Stimulated activated CD8-positive, alpha-beta memory T cell treated with anti-CD3 and anti-CD28 coated beads, Interleukin-4, amount 100 ng/mL, for 24 hours (primary cell): Measurements from ENCODE around the gene XRCC4.
"Not testable (repeated sequence)": the region's sequence is repeated elsewhere in the genome, so short reads cannot be mapped to it uniquely, and the experiment has no call there.

Experiments
- DNase-seq: peaks from one replicate; pipeline ENCODE4 v3.0.0-alpha.2; 2020; ENCODE audit warnings: low read depth

XRCC4 gene

GRCh38 chr5:83118471-83118870 is 41.1 kb downstream of the XRCC4 start:
- no peak for DNase-seq

GRCh38 chr5:83118976-83119375 is 41.6 kb downstream of the XRCC4 start:
- no peak for DNase-seq

- DNase-seq, result no peak
These were observed 47.2 kb downstream of the XRCC4 start for GRCh38 chr5:83124593-83124992.

GRCh38 chr5:83125560-83125959 is 48.2 kb downstream of the XRCC4 start:
- no peak for DNase-seq

- no peak for DNase-seq
These were observed 49.2 kb downstream of the XRCC4 start for GRCh38 chr5:83126501-83126900.

GRCh38 chr5:83133797-83134196 is 56.5 kb downstream of the XRCC4 start:
- no peak for DNase-seq

- DNase-seq, result no peak
These were observed 65.2 kb downstream of the XRCC4 start for GRCh38 chr5:83142526-83142925.

- DNase-seq, result no peak
These were observed 67.9 kb downstream of the XRCC4 start for GRCh38 chr5:83145241-83145640.

GRCh38 chr5:83145882-83146331 is 68.6 kb downstream of the XRCC4 start:
- DNase-seq, result no peak

- DNase-seq, result no peak
These were observed 69.1 kb downstream of the XRCC4 start for GRCh38 chr5:83146441-83146840.

GRCh38 chr5:83147593-83147992 is 70.2 kb downstream of the XRCC4 start:
- no peak for DNase-seq

- no peak for DNase-seq
These were observed 71.0 kb downstream of the XRCC4 start for GRCh38 chr5:83148370-83148769.

GRCh38 chr5:83149671-83150070 is 72.3 kb downstream of the XRCC4 start:
- no peak for DNase-seq

- DNase-seq, result no peak
These were observed 74.5 kb downstream of the XRCC4 start for GRCh38 chr5:83151821-83152220.

- DNase-seq, result not testable (repeated sequence)
These were observed 75.6 kb downstream of the XRCC4 start for GRCh38 chr5:83152996-83153395.

GRCh38 chr5:83156001-83156400 is 78.7 kb downstream of the XRCC4 start:
- DNase-seq, result no peak

GRCh38 chr5:83157163-83157562 is 79.8 kb downstream of the XRCC4 start:
- no peak for DNase-seq

GRCh38 chr5:83162601-83163000 is 85.3 kb downstream of the XRCC4 start:
- DNase-seq, result no peak

GRCh38 chr5:83167538-83167937 is 90.2 kb downstream of the XRCC4 start:
- no peak for DNase-seq

- DNase-seq, result no peak
These were observed 92.4 kb downstream of the XRCC4 start for GRCh38 chr5:83169571-83170337.

GRCh38 chr5:83172011-83172410 is 94.7 kb downstream of the XRCC4 start:
- no peak for DNase-seq

GRCh38 chr5:83172655-83173054 is 95.3 kb downstream of the XRCC4 start:
- DNase-seq, result no peak

- DNase-seq, result no peak
These were observed 96.5 kb downstream of the XRCC4 start for GRCh38 chr5:83173826-83174225.

GRCh38 chr5:83177803-83178202 is 100.5 kb downstream of the XRCC4 start:
- DNase-seq, result no peak
